RWPE2 (cell line): ENCODE results near the gene STRN.
"Not testable (repeated sequence)": the region's sequence is repeated elsewhere in the genome, so short reads cannot be mapped to it uniquely, and the experiment has no call there.

ENCODE experiments used
- ATAC-seq: fragments of 200-7000 bp; cut with Tn5 transposase; 3 replicates; pipeline ENCODE4 v1.9.1; 2021; ENCODE audit warnings: low read depth
- DNase-seq: peaks from one replicate; pipeline ENCODE4 v3.0.0-alpha.2; 2020; ENCODE audit warnings: low spot score
- H3K27ac ChIP-seq: fragments of 450-650 bp; 2 replicates; pipeline ENCODE4 v1.5.1; 2017; ENCODE audit warnings: mild to moderate bottlenecking; ENCODE audit not compliant: poor library complexity, severe bottlenecking
- H3K27me3 ChIP-seq: fragments of 250-450 bp; sonication (Bioruptor Pico); 2 replicates; pipeline ENCODE4 v1.5.1; 2021; ENCODE audit warnings: mild to moderate bottlenecking, moderate library complexity; ENCODE audit not compliant: insufficient read depth, poor library complexity, severe bottlenecking
- H3K36me3 ChIP-seq: fragments of 250-450 bp; sonication (Bioruptor Pico); 2 replicates; pipeline ENCODE4 v1.5.1; 2020; ENCODE audit warnings: low read depth, mild to moderate bottlenecking, moderate library complexity
- H3K4me1 ChIP-seq: fragments of 250-450 bp; sonication (Bioruptor Pico); 2 replicates; pipeline ENCODE4 v1.5.1; 2021; ENCODE audit warnings: mild to moderate bottlenecking, moderate library complexity; ENCODE audit not compliant: insufficient read depth, poor library complexity, severe bottlenecking
- H3K4me3 ChIP-seq: fragments of 250-450 bp; sonication (Bioruptor Pico); 2 replicates; pipeline ENCODE4 v1.5.1; 2021; ENCODE audit warnings: mild to moderate bottlenecking, moderate library complexity; ENCODE audit not compliant: severe bottlenecking
- H3K9me3 ChIP-seq: fragments of 250-450 bp; sonication (Bioruptor Pico); 2 replicates; pipeline ENCODE4 v1.5.1; 2021; ENCODE audit warnings: mild to moderate bottlenecking, moderate library complexity; ENCODE audit not compliant: severe bottlenecking
- TF ChIP-seq, protein P1 (sequence below): fragments of 450-650 bp; IDR thresholded peaks from one replicate; pipeline ENCODE4 v1.5.1; 2017; ENCODE audit warnings: mild to moderate bottlenecking, moderate library complexity; ENCODE audit not compliant: poor library complexity, severe bottlenecking

The STRN gene

DNA sequence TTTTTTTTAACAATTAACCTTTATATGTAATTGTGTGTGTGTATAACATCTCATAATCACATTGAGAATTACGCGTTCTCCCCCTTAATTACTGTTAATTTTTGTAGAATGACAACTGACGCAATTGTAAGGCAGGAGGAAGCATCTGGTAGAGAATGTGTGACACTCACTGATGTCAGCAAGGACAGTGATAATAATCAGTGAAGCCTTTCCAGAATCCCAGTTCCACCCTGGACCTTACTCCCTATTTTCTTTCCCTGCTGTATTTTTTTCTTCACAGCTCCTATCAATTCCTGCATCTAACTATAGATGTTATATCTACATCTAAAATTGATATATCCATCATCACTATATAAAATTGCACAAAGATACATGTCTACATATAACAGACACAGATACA, 16.1 kb upstream of the STRN start:
- no peak overlapping the region for H3K4me3 ChIP-seq

DNA sequence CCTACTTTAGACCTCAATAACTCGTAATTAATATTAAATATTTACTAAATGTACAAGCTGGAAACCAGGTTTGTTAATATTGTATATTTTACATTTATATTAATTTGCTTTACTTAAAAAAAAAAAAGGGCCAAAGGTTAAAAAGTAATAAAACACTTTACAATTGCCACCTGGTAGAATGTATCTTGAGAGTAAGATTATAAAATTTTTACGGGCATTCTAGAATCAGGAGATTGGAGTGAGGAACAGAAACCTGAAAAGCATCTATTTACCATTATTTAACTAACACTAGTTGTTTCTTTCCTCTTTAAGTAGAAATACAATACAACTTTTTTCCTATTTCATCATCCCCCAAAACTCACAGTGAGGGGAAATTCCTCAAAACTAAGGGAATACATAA, 15.6 kb upstream of the STRN start:
- H3K9me3 ChIP-seq, result no peaks in the 10 kb centered on the region
- no peak for ATAC-seq
- H3K36me3 ChIP-seq, result peaks cover 11% of the 10 kb centered on the region
- H3K4me1 ChIP-seq, result no peaks in the 10 kb centered on the region
- H3K27ac ChIP-seq, result no peak overlapping the region
- H3K4me3 ChIP-seq, result no peak overlapping the region
- no peak for DNase-seq
- no peaks in the 10 kb centered on the region for H3K27me3 ChIP-seq
- TF ChIP-seq, protein P1, sequence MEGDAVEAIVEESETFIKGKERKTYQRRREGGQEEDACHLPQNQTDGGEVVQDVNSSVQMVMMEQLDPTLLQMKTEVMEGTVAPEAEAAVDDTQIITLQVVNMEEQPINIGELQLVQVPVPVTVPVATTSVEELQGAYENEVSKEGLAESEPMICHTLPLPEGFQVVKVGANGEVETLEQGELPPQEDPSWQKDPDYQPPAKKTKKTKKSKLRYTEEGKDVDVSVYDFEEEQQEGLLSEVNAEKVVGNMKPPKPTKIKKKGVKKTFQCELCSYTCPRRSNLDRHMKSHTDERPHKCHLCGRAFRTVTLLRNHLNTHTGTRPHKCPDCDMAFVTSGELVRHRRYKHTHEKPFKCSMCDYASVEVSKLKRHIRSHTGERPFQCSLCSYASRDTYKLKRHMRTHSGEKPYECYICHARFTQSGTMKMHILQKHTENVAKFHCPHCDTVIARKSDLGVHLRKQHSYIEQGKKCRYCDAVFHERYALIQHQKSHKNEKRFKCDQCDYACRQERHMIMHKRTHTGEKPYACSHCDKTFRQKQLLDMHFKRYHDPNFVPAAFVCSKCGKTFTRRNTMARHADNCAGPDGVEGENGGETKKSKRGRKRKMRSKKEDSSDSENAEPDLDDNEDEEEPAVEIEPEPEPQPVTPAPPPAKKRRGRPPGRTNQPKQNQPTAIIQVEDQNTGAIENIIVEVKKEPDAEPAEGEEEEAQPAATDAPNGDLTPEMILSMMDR, result no peak

More for the DNA sequence above, 16.1 kb upstream of the STRN start:
- Histone ChIP-seq H3K27me3 (no peaks in the 10 kb centered on the region), H3K27ac (no peak overlapping the region), H3K4me1 (no peaks in the 10 kb centered on the region), H3K36me3 (peaks cover 11% of the 10 kb centered on the region), H3K9me3 (no peaks in the 10 kb centered on the region)
- DNase-seq (no peak), ATAC-seq (no peak)
- TF ChIP-seq, protein P1, result no peak

DNA sequence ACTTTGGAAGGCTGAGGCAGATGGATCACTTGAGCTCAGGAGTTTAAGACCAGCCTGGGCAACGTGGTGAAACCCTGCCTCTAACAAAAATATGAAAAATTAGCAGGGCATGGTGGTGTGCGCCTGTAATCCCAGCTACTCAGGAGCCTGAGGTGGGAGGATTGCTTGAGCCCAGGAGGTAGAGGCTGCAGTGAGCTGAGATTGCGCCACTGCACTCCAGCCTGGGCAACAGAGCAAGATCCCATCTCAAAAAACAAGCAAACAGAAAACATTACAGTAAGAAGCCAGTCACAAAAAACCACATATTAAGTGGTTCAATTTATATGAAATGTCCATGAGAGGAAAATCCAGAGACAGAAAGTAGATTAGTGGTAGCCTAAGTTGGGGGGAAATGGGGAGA, 12.7 kb upstream of the STRN start:
- H3K9me3 ChIP-seq, DNase-seq, H3K4me3 ChIP-seq, H3K27ac ChIP-seq, H3K27me3 ChIP-seq, H3K4me1 ChIP-seq, ATAC-seq: not testable (repeated sequence)
- peaks cover 11% of the 10 kb centered on the region for H3K36me3 ChIP-seq

- peak; percentile 23; the same call in 2 of the 3 replicates for ATAC-seq
- Histone ChIP-seq H3K4me1 (no peaks in the 10 kb centered on the region), H3K36me3 (peaks cover 5% of the 10 kb centered on the region), H3K4me3 (no peak overlapping the region), H3K9me3 (no peaks in the 10 kb centered on the region), H3K27ac (no peak overlapping the region), H3K27me3 (no peaks in the 10 kb centered on the region)
- TF ChIP-seq, protein P1, result no peak
- no peak for DNase-seq
Measured at GRCh38 chr2:36976065-36976464, 9.7 kb upstream of the STRN start.

DNA sequence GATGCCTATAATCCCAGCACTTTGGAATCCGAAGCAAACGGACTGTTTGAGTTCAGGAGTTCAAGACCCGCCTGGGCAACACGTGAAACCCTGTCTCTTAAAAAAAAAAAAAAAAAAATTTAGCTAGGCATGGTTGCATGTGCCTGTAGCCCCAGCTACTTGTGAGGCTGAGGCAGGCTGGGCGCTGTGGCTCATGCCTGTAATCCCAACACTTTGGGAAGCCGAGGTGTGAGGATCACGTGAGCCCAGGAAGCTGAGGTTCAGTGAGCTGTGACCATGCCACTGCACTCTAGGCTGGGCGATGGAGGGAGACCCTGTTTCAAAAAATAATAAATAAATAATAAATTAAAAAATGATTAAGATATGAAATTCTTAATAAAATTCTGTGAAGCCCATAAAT, 9.0 kb upstream of the STRN start:
- no peaks in the 10 kb centered on the region for H3K9me3 ChIP-seq
- H3K4me3 ChIP-seq, result no peak overlapping the region
- H3K4me1 ChIP-seq, result no peaks in the 10 kb centered on the region
- no peak for ATAC-seq
- no peaks in the 10 kb centered on the region for H3K36me3 ChIP-seq
- H3K27me3 ChIP-seq, result no peaks in the 10 kb centered on the region
- H3K27ac ChIP-seq, result no peak overlapping the region
- DNase-seq, result no peak
- TF ChIP-seq, protein P1, result no peak
